HepG2 (cell line): Measurements from ENCODE around the gene COQ7. TPM values are rescaled to one million over a fixed set of nuclear protein-coding genes. Genes with fewer than 3 reads are reported as not detected.

ENCODE experiments used
- GTF2F1 ChIP-seq: fragments of 150-350 bp; IDR thresholded peaks from 2 replicates; pipeline ENCODE4 v1.6.1; 2014; ENCODE audit warnings: low read length
- HIVEP1 ChIP-seq: sonication (generic); formaldehyde crosslinking; IDR thresholded peaks from 2 replicates; pipeline ENCODE4 v1.4.0; 2020; ENCODE audit warnings: mild to moderate bottlenecking, missing genetic modification reagents
- PITX1 ChIP-seq: sonication (generic); formaldehyde crosslinking; IDR thresholded peaks from 2 replicates; pipeline ENCODE4 v1.5.1; 2020; ENCODE audit warnings: mild to moderate bottlenecking, missing genetic modification reagents
- ZNF652 ChIP-seq: IDR thresholded peaks from 2 replicates; pipeline ENCODE4 v1.6.1; 2016; ENCODE audit warnings: low read depth, borderline replicate concordance
- polyA plus RNA-seq, 8 experiments: library from polyadenylated mRNA; depleted of rRNA in 3 of 8; stranded (reverse) in 7 of 8; unstranded in 1 of 8; fragments of >200 nt; fragmentation: Illumina TruSeq in 4 of 8; extraction: Trizol in 4 of 8; gene quantifications; 2 replicates each; pipeline versions ENCODE4 v1.2.1 to v1.2.3, GENCODE V29; 2011 to 2016; ENCODE audit warnings: low read depth in 4 of 8, missing spikeins in 1 of 8, mixed read lengths in 1 of 8; ENCODE audit not compliant: insufficient read depth in 1 of 8
- total RNA-seq, 5 experiments: library from RNA; depleted of rRNA; stranded (reverse); fragments of >200 nt; fragmentation: Illumina TruSeq; extraction: Trizol; gene quantifications; 2 replicates each; pipeline ENCODE4 v1.2.3, GENCODE V29; 2016; ENCODE audit warnings: low read depth in 1 of 5
- TF ChIP-seq, protein P1 (sequence below): sonication (generic); formaldehyde crosslinking; IDR thresholded peaks from one replicate; pipeline ENCODE4 v1.5.1; 2020; ENCODE audit warnings: mild to moderate bottlenecking, missing genetic modification reagents; ENCODE audit errors: not compliant biosample characterization
- TF ChIP-seq, protein P2 (sequence below): sonication (generic); formaldehyde crosslinking; IDR thresholded peaks from 2 replicates; pipeline ENCODE4 v1.8.0; 2022; ENCODE audit warnings: mild to moderate bottlenecking, missing genetic modification reagents; ENCODE audit not compliant: insufficient replicate concordance
- TF ChIP-seq, protein P3 (sequence below): sonication (generic); formaldehyde crosslinking; IDR thresholded peaks from 2 replicates; pipeline ENCODE4 v1.4.0; 2020; ENCODE audit warnings: missing genetic modification reagents
- TF ChIP-seq, protein P4 (sequence below): sonication (generic); formaldehyde crosslinking; IDR thresholded peaks from 2 replicates; pipeline ENCODE4 v1.4.0; 2020; ENCODE audit warnings: mild to moderate bottlenecking, missing genetic modification reagents
- TF ChIP-seq, protein P5 (sequence below): sonication (generic); formaldehyde crosslinking; IDR thresholded peaks from 2 replicates; pipeline ENCODE4 v1.5.1; 2020; ENCODE audit warnings: mild to moderate bottlenecking, missing genetic modification reagents

COQ7 gene
- total and polyA plus RNA-seq, 2 of the 13 experiments (the other 11 are each of a cell fraction or from before 2014, with no cell fraction given): 20.1 to 45.7 TPM

DNA sequence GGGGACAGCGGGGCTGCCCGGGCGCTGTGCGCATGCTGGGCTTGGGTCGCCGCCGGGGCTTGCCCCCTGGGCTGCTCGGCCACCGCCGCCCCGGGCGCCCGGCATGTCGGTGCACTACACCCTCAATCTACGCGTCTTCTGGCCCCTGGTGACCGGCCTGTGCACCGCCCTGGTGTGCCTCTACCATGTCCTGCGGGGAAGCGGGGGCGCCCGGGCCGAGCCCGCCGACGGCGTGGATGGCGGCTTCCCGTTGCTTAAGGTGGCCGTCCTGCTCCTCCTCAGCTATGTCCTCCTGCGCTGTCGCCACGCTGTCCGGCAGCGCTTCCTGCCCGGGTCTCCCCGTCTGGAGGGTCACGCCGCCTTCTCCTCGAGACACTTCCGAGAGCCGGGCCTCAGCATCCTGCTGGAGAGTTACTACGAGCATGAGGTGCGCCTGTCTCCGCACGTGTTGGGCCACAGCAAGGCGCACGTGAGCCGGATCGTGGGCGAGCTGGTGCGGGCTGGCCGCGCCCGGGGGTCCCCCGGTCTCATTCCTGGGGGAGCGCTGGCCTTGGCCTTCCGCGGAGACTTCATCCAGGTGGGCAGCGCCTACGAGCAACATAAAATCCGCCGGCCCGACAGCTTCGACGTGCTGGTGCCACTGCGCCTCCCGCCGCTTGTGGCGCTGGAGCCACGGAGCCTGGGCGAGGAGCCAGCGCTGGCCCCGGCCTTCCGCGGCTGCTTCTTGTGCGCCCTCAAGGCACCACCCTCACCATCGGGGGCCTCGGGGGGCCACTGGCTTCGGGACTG lies 47.1 kb downstream of the COQ7 start (continued):
- TF ChIP-seq, protein P1, sequence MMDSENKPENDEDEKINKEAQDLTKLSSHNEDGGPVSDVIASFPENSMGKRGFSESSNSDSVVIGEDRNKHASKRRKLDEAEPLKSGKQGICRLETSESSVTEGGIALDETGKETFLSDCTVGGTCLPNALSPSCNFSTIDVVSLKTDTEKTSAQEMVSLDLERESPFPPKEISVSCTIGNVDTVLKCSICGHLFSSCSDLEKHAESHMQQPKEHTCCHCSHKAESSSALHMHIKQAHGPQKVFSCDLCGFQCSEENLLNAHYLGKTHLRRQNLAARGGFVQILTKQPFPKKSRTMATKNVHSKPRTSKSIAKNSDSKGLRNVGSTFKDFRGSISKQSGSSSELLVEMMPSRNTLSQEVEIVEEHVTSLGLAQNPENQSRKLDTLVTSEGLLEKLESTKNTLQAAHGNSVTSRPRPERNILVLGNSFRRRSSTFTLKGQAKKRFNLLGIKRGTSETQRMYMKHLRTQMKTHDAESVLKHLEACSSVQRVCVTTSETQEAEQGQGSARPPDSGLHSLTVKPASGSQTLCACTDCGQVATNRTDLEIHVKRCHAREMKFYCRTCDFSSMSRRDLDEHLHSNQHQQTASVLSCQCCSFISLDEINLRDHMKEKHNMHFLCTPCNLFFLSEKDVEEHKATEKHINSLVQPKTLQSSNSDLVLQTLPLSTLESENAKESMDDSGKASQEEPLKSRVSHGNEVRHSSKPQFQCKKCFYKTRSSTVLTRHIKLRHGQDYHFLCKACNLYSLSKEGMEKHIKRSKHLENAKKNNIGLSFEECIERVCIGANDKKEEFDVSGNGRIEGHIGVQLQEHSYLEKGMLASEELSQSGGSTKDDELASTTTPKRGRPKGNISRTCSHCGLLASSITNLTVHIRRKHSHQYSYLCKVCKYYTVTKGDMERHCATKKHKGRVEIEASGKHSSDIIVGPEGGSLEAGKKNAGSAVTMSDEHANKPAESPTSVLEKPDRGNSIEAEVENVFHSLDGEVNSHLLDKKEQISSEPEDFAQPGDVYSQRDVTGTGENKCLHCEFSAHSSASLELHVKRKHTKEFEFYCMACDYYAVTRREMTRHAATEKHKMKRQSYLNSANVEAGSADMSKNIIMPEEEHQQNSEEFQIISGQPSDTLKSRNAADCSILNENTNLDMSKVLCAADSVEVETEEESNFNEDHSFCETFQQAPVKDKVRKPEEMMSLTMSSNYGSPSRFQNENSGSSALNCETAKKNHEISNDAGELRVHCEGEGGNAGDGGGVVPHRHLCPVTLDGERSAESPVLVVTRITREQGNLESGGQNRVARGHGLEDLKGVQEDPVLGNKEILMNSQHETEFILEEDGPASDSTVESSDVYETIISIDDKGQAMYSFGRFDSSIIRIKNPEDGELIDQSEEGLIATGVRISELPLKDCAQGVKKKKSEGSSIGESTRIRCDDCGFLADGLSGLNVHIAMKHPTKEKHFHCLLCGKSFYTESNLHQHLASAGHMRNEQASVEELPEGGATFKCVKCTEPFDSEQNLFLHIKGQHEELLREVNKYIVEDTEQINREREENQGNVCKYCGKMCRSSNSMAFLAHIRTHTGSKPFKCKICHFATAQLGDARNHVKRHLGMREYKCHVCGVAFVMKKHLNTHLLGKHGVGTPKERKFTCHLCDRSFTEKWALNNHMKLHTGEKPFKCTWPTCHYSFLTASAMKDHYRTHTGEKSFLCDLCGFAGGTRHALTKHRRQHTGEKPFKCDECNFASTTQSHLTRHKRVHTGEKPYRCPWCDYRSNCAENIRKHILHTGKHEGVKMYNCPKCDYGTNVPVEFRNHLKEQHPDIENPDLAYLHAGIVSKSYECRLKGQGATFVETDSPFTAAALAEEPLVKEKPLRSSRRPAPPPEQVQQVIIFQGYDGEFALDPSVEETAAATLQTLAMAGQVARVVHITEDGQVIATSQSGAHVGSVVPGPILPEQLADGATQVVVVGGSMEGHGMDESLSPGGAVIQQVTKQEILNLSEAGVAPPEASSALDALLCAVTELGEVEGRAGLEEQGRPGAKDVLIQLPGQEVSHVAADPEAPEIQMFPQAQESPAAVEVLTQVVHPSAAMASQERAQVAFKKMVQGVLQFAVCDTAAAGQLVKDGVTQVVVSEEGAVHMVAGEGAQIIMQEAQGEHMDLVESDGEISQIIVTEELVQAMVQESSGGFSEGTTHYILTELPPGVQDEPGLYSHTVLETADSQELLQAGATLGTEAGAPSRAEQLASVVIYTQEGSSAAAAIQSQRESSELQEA (CRISPR knock-in tag): no peak
- TF ChIP-seq GTF2F1 (no peak), HIVEP1 (CRISPR knock-in tag) (no peak), PITX1 (CRISPR knock-in tag) (peak; percentile 64), ZNF652 (no peak)
- TF ChIP-seq, protein P2, sequence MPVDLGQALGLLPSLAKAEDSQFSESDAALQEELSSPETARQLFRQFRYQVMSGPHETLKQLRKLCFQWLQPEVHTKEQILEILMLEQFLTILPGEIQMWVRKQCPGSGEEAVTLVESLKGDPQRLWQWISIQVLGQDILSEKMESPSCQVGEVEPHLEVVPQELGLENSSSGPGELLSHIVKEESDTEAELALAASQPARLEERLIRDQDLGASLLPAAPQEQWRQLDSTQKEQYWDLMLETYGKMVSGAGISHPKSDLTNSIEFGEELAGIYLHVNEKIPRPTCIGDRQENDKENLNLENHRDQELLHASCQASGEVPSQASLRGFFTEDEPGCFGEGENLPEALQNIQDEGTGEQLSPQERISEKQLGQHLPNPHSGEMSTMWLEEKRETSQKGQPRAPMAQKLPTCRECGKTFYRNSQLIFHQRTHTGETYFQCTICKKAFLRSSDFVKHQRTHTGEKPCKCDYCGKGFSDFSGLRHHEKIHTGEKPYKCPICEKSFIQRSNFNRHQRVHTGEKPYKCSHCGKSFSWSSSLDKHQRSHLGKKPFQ (CRISPR knock-in tag): peak; percentile 85
- TF ChIP-seq, protein P3, sequence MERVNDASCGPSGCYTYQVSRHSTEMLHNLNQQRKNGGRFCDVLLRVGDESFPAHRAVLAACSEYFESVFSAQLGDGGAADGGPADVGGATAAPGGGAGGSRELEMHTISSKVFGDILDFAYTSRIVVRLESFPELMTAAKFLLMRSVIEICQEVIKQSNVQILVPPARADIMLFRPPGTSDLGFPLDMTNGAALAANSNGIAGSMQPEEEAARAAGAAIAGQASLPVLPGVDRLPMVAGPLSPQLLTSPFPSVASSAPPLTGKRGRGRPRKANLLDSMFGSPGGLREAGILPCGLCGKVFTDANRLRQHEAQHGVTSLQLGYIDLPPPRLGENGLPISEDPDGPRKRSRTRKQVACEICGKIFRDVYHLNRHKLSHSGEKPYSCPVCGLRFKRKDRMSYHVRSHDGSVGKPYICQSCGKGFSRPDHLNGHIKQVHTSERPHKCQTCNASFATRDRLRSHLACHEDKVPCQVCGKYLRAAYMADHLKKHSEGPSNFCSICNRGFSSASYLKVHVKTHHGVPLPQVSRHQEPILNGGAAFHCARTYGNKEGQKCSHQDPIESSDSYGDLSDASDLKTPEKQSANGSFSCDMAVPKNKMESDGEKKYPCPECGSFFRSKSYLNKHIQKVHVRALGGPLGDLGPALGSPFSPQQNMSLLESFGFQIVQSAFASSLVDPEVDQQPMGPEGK: peak; percentile 34
- TF ChIP-seq, protein P4, sequence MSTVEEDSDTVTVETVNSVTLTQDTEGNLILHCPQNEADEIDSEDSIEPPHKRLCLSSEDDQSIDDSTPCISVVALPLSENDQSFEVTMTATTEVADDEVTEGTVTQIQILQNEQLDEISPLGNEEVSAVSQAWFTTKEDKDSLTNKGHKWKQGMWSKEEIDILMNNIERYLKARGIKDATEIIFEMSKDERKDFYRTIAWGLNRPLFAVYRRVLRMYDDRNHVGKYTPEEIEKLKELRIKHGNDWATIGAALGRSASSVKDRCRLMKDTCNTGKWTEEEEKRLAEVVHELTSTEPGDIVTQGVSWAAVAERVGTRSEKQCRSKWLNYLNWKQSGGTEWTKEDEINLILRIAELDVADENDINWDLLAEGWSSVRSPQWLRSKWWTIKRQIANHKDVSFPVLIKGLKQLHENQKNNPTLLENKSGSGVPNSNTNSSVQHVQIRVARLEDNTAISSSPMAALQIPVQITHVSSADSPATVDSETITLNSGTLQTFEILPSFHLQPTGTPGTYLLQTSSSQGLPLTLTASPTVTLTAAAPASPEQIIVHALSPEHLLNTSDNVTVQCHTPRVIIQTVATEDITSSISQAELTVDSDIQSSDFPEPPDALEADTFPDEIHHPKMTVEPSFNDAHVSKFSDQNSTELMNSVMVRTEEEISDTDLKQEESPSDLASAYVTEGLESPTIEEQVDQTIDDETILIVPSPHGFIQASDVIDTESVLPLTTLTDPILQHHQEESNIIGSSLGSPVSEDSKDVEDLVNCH: no peak
- TF ChIP-seq, protein P5, sequence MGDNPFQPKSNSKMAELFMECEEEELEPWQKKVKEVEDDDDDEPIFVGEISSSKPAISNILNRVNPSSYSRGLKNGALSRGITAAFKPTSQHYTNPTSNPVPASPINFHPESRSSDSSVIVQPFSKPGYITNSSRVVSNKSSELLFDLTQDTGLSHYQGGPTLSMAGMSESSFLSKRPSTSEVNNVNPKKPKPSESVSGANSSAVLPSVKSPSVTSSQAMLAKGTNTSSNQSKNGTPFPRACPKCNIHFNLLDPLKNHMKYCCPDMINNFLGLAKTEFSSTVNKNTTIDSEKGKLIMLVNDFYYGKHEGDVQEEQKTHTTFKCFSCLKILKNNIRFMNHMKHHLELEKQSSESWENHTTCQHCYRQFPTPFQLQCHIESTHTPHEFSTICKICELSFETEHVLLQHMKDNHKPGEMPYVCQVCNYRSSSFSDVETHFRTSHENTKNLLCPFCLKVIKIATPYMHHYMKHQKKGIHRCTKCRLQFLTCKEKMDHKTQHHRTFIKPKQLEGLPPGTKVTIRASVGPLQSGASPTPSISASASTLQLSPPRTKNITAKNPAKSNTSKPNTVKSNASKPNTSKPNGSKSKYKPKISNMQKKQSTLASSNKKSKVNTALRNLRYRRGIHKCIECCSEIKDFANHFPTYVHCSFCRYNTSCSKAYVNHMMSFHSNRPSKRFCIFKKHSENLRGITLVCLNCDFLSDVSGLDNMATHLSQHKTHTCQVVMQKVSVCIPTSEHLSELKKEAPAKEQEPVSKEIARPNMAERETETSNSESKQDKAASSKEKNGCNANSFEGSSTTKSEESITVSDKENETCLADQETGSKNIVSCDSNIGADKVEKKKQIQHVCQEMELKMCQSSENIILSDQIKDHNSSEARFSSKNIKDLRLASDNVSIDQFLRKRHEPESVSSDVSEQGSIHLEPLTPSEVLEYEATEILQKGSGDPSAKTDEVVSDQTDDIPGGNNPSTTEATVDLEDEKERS (CRISPR knock-in tag): no peak
